HFF-Myc (cell line): ENCODE measurements around the gene CRYZ.

Experiments used
- DNase-seq: peaks from one replicate; pipeline ENCODE4 v3.0.0-alpha.2; 2011; ENCODE audit warnings: low read depth; ENCODE audit errors: extremely low read depth
- H3K4me3 ChIP-seq: replicated peaks from 2 replicates; pipeline ENCODE4 v1.5.1; 2011; ENCODE audit warnings: low read depth, mild to moderate bottlenecking, control low read depth, low read length
- CTCF ChIP-seq: IDR thresholded peaks from 2 replicates; pipeline ENCODE4 v1.5.1; 2012; ENCODE audit warnings: mild to moderate bottlenecking, low read depth, low read length, control low read depth; ENCODE audit errors: missing control alignments

CRYZ gene, protein sequence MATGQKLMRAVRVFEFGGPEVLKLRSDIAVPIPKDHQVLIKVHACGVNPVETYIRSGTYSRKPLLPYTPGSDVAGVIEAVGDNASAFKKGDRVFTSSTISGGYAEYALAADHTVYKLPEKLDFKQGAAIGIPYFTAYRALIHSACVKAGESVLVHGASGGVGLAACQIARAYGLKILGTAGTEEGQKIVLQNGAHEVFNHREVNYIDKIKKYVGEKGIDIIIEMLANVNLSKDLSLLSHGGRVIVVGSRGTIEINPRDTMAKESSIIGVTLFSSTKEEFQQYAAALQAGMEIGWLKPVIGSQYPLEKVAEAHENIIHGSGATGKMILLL

GRCh38 chr1:74732960-74733603, at the start of gene CRYZ, which contains the start of gene TYW3:
TSS of gene CRYZ (minus strand) at chr1:74733050. CDS start at chr1:74724821, 8,229 bp downstream.
TSS of gene TYW3 (plus strand) at chr1:74733152. CDS start at chr1:74733245, 93 bp downstream.
- DNase-seq, result peak; percentile 88
- no peak for TF ChIP-seq CTCF
- peak within 1 kb of the TSS; percentile 63 for H3K4me3 ChIP-seq

GRCh38 chr1:74780594-74780993, 47.7 kb upstream of the CRYZ start:
- no peak for DNase-seq
- no peak overlapping the region for H3K4me3 ChIP-seq
- TF ChIP-seq CTCF, result no peak

DNA sequence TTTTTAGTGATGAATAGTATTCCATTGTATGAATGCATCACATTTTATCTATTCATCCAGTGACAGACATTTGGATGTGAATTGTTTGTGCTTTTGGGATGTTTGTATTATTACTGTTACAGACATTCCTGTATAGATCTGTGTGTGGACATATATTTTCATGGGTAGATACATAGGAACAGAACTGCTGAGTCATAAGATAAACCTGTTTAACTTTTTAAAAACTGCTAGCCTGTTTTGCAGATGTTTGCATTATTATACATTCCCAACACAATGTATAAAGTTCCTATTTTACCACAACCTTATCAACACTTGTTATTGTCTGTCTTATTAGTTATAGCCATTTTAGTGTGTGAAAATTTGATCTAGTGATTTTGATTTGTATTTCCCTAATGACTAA, 46.9 kb upstream of the CRYZ start:
- no peak for DNase-seq
- no peak overlapping the region for H3K4me3 ChIP-seq
- TF ChIP-seq CTCF, result no peak

DNA sequence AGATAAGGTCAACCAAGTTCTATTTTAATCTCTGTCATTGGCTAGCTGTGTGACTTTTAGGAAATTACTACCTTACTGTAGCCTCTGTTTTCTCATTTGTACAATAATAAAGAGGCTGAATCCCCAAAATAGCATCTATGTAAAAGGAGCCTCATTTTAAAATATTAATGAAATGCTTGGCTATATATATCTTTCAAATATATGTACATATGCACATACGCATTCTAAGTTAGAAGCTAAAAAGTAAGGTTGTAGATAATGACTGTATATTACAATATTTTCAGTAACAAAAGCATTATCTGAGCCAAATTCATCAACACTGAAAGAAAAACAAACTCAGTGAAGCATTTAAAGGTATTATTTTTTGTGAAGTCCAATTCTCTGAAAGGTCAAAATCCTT, 44.7 kb upstream of the CRYZ start:
- DNase-seq, result no peak
- no peak for TF ChIP-seq CTCF
- no peak overlapping the region for H3K4me3 ChIP-seq

- H3K4me3 ChIP-seq, result no peak overlapping the region
- DNase-seq, result no peak
- TF ChIP-seq CTCF, result no peak
Measured at GRCh38 chr1:74775735-74776134, 42.9 kb upstream of the CRYZ start.

DNA sequence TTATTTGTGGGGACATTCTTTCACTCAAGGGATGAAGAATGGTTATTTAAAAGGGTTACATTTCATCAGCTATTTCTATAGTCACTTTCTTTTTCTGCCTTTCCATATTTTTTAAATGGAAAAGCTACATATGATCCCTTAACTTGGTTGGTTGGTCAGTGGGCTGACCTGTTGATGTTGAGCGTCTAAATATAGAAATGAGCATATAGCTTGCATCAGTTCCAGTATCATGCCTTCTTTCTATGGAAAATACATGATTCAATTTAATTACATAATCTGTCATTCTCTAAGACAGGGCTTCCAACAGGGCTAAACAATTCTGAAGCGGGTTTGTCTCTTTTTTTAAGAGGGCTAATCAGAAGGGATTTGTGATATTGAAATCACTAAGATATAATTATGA, 40.7 kb upstream of the CRYZ start:
- DNase-seq, result no peak
- no peak overlapping the region for H3K4me3 ChIP-seq
- TF ChIP-seq CTCF, result no peak

GRCh38 chr1:74772945-74773344, 40.1 kb upstream of the CRYZ start:
- no peak for TF ChIP-seq CTCF
- no peak overlapping the region for H3K4me3 ChIP-seq
- no peak for DNase-seq
